H1 (cell line): Measurements from ENCODE around the gene SNX24. TPM values are rescaled to one million over a fixed set of nuclear protein-coding genes. Genes with fewer than 3 reads are reported as not detected.

Experiments
- CTCF ChIA-PET: fragments of 300-600 bp; sonication (Branson Sonifier 250); formaldehyde crosslinking; loops from one replicate; lab custom pipeline; 2021; ENCODE audit not compliant: partially characterized antibody; lab: Charles Lee
- POLR2A ChIA-PET: fragments of 300-600 bp; sonication (Branson Sonifier 250); formaldehyde crosslinking; loops from one replicate; lab custom pipeline; 2021; ENCODE audit warnings: inconsistent platforms; ENCODE audit not compliant: partially characterized antibody; lab: Charles Lee
- DNase-seq, 2 experiments: peaks; one replicate each; pipeline versions ENCODE4 v3.0.0 to v3.0.0-alpha.2; 2010 to 2022; ENCODE audit warnings: low spot score in 2 of 2, low read depth in 1 of 2, mixed read lengths in 1 of 2
- FAIRE-seq: peaks from 2 replicates; lab custom pipeline; 2011; peaks lifted over from hg19 to GRCh38; lab: Jason Lieb, UNC
- H2AFZ ChIP-seq: 2 replicates; pipeline ENCODE4 v1.8.1; 2012; ENCODE audit warnings: low read length, inconsistent platforms
- H2AK5ac ChIP-seq: 2 replicates; pipeline ENCODE4 v1.6.1; 2013; ENCODE audit warnings: low read depth, low read length
- H2BK120ac ChIP-seq: replicated peaks from 2 replicates; pipeline ENCODE3; 2013; ENCODE audit warnings: low read depth, low read length, inconsistent platforms
- H2BK12ac ChIP-seq: 2 replicates; pipeline ENCODE4 v1.6.1; 2013; ENCODE audit warnings: low read depth, low read length
- H2BK15ac ChIP-seq: 2 replicates; pipeline ENCODE4 v1.6.1; 2013; ENCODE audit warnings: low read length
- H2BK20ac ChIP-seq: 2 replicates; pipeline ENCODE4 v1.6.1; 2013; ENCODE audit warnings: low read length
- H2BK5ac ChIP-seq: 2 replicates; pipeline ENCODE4 v1.6.1; 2013; ENCODE audit warnings: low read depth, low read length
- H3K14ac ChIP-seq: 2 replicates; pipeline ENCODE4 v1.6.1; 2013; ENCODE audit warnings: inconsistent platforms; ENCODE audit not compliant: insufficient read length
- H3K18ac ChIP-seq: 2 replicates; pipeline ENCODE4 v1.6.1; 2013; ENCODE audit warnings: low read length; ENCODE audit errors: extremely low read depth
- H3K23ac ChIP-seq: 2 replicates; pipeline ENCODE4 v1.6.1; 2013; ENCODE audit warnings: inconsistent platforms; ENCODE audit not compliant: insufficient read length
- H3K23me2 ChIP-seq: 2 replicates; pipeline ENCODE4 v1.6.1; 2013; ENCODE audit warnings: low read depth, low read length
- H3K27ac ChIP-seq: 2 replicates; pipeline ENCODE4 v1.6.1; 2011; ENCODE audit warnings: low read depth, low read length, inconsistent platforms
- H3K27me3 ChIP-seq, 4 experiments: replicated peaks in 1 of 4; 1 replicate in 1 of 4; 2 replicates in 3 of 4; pipeline versions ENCODE4 v1.6.1 to v1.8.1; 2011 to 2013; ENCODE audit warnings: low read length in 3 of 4, mild to moderate bottlenecking in 3 of 4, inconsistent platforms in 2 of 4, mixed read lengths in 2 of 4, moderate library complexity in 1 of 4; ENCODE audit not compliant: control insufficient read depth in 3 of 4, insufficient read depth in 3 of 4; ENCODE audit errors: extremely low read depth in 1 of 4
- H3K36me3 ChIP-seq, 4 experiments: 2 replicates each; pipeline versions ENCODE4 v1.6.1 to v1.8.1; 2011 to 2013; ENCODE audit warnings: mild to moderate bottlenecking in 4 of 4, low read length in 3 of 4, moderate library complexity in 2 of 4, control low read depth in 1 of 4, inconsistent platforms in 1 of 4; ENCODE audit not compliant: insufficient read depth in 4 of 4, control insufficient read depth in 2 of 4
- H3K4ac ChIP-seq: replicated peaks from 2 replicates; pipeline ENCODE3; 2013; ENCODE audit warnings: low read length, low read depth, mixed read lengths, inconsistent platforms; ENCODE audit not compliant: insufficient read length
- H3K4me1 ChIP-seq, 4 experiments: replicated peaks in 1 of 4; 1 replicate in 1 of 4; 2 replicates in 3 of 4; pipeline versions ENCODE4 v1.6.1 to v1.8.1; 2011 to 2013; ENCODE audit warnings: low read length in 3 of 4, inconsistent platforms in 2 of 4, mixed read lengths in 1 of 4; ENCODE audit not compliant: insufficient read depth in 4 of 4, control insufficient read depth in 3 of 4
- H3K4me2 ChIP-seq, 2 experiments: 2 replicates each; pipeline versions ENCODE4 v1.6.1 to v1.8.1; 2011 to 2013; ENCODE audit warnings: low read depth in 2 of 2, low read length in 2 of 2, control low read depth in 1 of 2, inconsistent platforms in 1 of 2, mild to moderate bottlenecking in 1 of 2; ENCODE audit not compliant: insufficient read depth in 1 of 2
- H3K4me3 ChIP-seq, 4 experiments: fragments of 200-600, 300-600 bp in 1 of 4; sonication (generic), shearing (Covaris generic), sonication (Bioruptor Twin) in 1 of 4; 2 replicates each; pipeline versions ENCODE4 v1.5.1 to v1.8.1; 2011 to 2016; ENCODE audit warnings: low read length in 4 of 4, low read depth in 3 of 4, control low read depth in 2 of 4, inconsistent platforms in 2 of 4, mild to moderate bottlenecking in 2 of 4, mixed read lengths in 1 of 4, moderate library complexity in 1 of 4; ENCODE audit not compliant: insufficient read depth in 2 of 4; ENCODE audit errors: extremely low read depth in 1 of 4
- H3K56ac ChIP-seq: replicated peaks from 2 replicates; pipeline ENCODE3; 2013; ENCODE audit warnings: low read depth, mild to moderate bottlenecking, mixed read lengths, low read length, inconsistent platforms; ENCODE audit not compliant: insufficient read length
- H3K79me1 ChIP-seq: 2 replicates; pipeline ENCODE4 v1.6.1; 2013; ENCODE audit warnings: low read depth, low read length, control low read depth
- H3K79me2 ChIP-seq, 2 experiments: 2 replicates each; pipeline versions ENCODE4 v1.6.1 to v1.8.1; 2012 to 2013; ENCODE audit warnings: low read length in 2 of 2, mild to moderate bottlenecking in 2 of 2, inconsistent platforms in 1 of 2; ENCODE audit not compliant: insufficient read depth in 2 of 2, control insufficient read depth in 1 of 2
- H3K9ac ChIP-seq, 4 experiments: replicated peaks in 1 of 4; 1 replicate in 1 of 4; 2 replicates in 3 of 4; pipeline versions ENCODE4 v1.6.1 to v1.8.1; 2011 to 2013; ENCODE audit warnings: low read depth in 3 of 4, low read length in 3 of 4, control low read depth in 2 of 4, mild to moderate bottlenecking in 2 of 4, moderate library complexity in 2 of 4, inconsistent platforms in 1 of 4; ENCODE audit errors: extremely low read depth in 1 of 4
- H3K9me3 ChIP-seq, 2 experiments: 2 replicates each; pipeline versions ENCODE4 v1.6.1 to v1.8.1; 2012 to 2013; ENCODE audit warnings: mild to moderate bottlenecking in 2 of 2, moderate library complexity in 2 of 2, control low read depth in 1 of 2, inconsistent platforms in 1 of 2, low read depth in 1 of 2, low read length in 1 of 2, mixed read lengths in 1 of 2; ENCODE audit not compliant: insufficient read depth in 2 of 2
- H4K20me1 ChIP-seq, 2 experiments: replicated peaks in 1 of 2; 2 replicates each; pipeline versions ENCODE3 to v1.8.1; 2011 to 2013; ENCODE audit warnings: inconsistent platforms in 2 of 2, low read length in 2 of 2, mild to moderate bottlenecking in 1 of 2; ENCODE audit not compliant: insufficient read depth in 2 of 2, control insufficient read depth in 1 of 2
- H4K5ac ChIP-seq: 2 replicates; pipeline ENCODE4 v1.6.1; 2013; ENCODE audit warnings: low read length, low read depth, mixed read lengths, inconsistent platforms; ENCODE audit not compliant: insufficient read length
- H4K8ac ChIP-seq: 2 replicates; pipeline ENCODE4 v1.8.0; 2013; ENCODE audit warnings: mild to moderate bottlenecking, moderate library complexity, low read length, inconsistent platforms; ENCODE audit not compliant: insufficient read depth; ENCODE audit errors: extremely low read depth
- H4K91ac ChIP-seq: replicated peaks from 2 replicates; pipeline ENCODE3; 2013; ENCODE audit warnings: low read length, mixed read lengths, inconsistent platforms; ENCODE audit not compliant: insufficient read length
- EZH2 ChIP-seq: fragments of 200-600 bp; sonication (generic); IDR thresholded peaks from 2 replicates; pipeline ENCODE4 v1.7.1; 2012; ENCODE audit warnings: low read depth, mild to moderate bottlenecking, moderate library complexity, low read length, inconsistent platforms; ENCODE audit not compliant: severe bottlenecking
- SIX5 ChIP-seq: IDR thresholded peaks from 2 replicates; pipeline ENCODE4 v1.6.1; 2011; ENCODE audit warnings: mild to moderate bottlenecking, low read depth, low read length
- SP4 ChIP-seq: IDR thresholded peaks from 2 replicates; pipeline ENCODE4 v1.6.1; 2012; ENCODE audit warnings: low read length, inconsistent platforms
- SUZ12 ChIP-seq: fragments of 200-600 bp; sonication (generic); IDR thresholded peaks from 2 replicates; pipeline ENCODE4 v1.6.1; 2012; ENCODE audit warnings: mild to moderate bottlenecking, inconsistent platforms, low read length, moderate library complexity, mixed read lengths
- YY1 ChIP-seq: IDR thresholded peaks from 2 replicates; pipeline ENCODE4 v1.6.1; 2011; ENCODE audit warnings: low read depth, mild to moderate bottlenecking, low read length
- ZNF274 ChIP-seq: IDR thresholded peaks from 2 replicates; pipeline ENCODE4 v1.7.0; 2012; ENCODE audit warnings: low read length, borderline replicate concordance; ENCODE audit errors: extremely low read depth
- WGBS, 2 experiments: shearing (Covaris generic) in 1 of 2; methylation state at CpG; one replicate each; pipeline versions ENCODE4 v1.1.6 to v1.1.7; 2013 to 2015; ENCODE audit warnings: low lambda C conversion rate in 2 of 2, mixed read lengths in 2 of 2, inconsistent platforms in 1 of 2, low coverage in 1 of 2, missing lambda C conversion rate in 1 of 2; ENCODE audit not compliant: insufficient replicate concordance in 2 of 2, insufficient coverage in 1 of 2, insufficient read length in 1 of 2; ENCODE audit errors: extremely low coverage in 1 of 2, missing lambda C conversion rate in 1 of 2; 5-methylcytosine and 5-hydroxymethylcytosine counted together
- polyA plus RNA-seq, 7 experiments: library from polyadenylated mRNA; depleted of rRNA in 3 of 7; stranded (reverse) in 5 of 7; unstranded in 2 of 7; fragments of >200 nt in 5 of 7; fragments of 200-250 nt in 2 of 7; gene quantifications; 1 replicate in 5 of 7; 2 replicates in 1 of 7; 4 replicates in 1 of 7; pipeline versions ENCODE4 v1.2.1 to v1.2.3, GENCODE V29; 2011 to 2013; ENCODE audit warnings: missing spikeins in 2 of 7, mixed read lengths in 2 of 7
- total RNA-seq: library from RNA; stranded (reverse); fragmentation: NEBNext Ultra II Directional; extraction: Animal tissue kit (Norgen Biotek cat#: 25700); gene quantifications from 2 replicates; pipeline ENCODE4 v1.2.1, GENCODE V29; 2021

The SNX24 gene
- total and polyA plus RNA-seq, 2 of the 8 experiments (the other 6 are each of a cell fraction or from before 2014, with no cell fraction given) = 7.3 to 14.3 TPM

GRCh38 chr5:122864842-122865241 lies 19.4 kb downstream of the SNX24 start:
- Histone ChIP-seq H2BK15ac (0 out of 2 replicates have a peak overlapping the region, but pooled peaks have one; percentile 47), H3K4ac (no peak overlapping the region), H3K27me3 (no peaks in the 10 kb centered on the region), H2AK5ac (no peak overlapping the region; the same call in 1 of the 2 replicates), H2BK5ac (no peak overlapping the region), H3K9ac (no peak overlapping the region), H4K91ac (no peak overlapping the region), H3K4me3 (no peak overlapping the region), H4K20me1 (no peaks in the 10 kb centered on the region), H2AFZ (no peak overlapping the region), H3K23me2 (peaks cover 2% of the 10 kb centered on the region; the same call in 1 of the 2 replicates), H3K23ac (no peak overlapping the region), H2BK20ac (no peak overlapping the region), H3K56ac (no peak overlapping the region), H3K79me2 (no peaks in the 10 kb centered on the region; a peak in 1 of 4 replicates), H2BK12ac (no peak overlapping the region), H3K9me3 (no peaks in the 10 kb centered on the region), H3K79me1 (no peaks in the 10 kb centered on the region), H2BK120ac (no peak overlapping the region), H3K18ac (no peak overlapping the region), H3K4me2 (no peak overlapping the region), H4K8ac (no peak overlapping the region), H3K14ac (no peak overlapping the region), H3K27ac (no peak overlapping the region), H3K4me1 (no peaks in the 10 kb centered on the region; a peak in 2 of 7 replicates), H3K36me3 (no peaks in the 10 kb centered on the region; a peak in 1 of 8 replicates), H4K5ac (no peak overlapping the region)
- POLR2A ChIA-PET = interaction anchor here (1.4 kb wide), 1 partner anchor 15 kb away, joined by 5 read pairs; no protein-coding TSS in a partner anchor
- no peak for TF ChIP-seq YY1
- TF ChIP-seq SUZ12 = no peak
- TF ChIP-seq ZNF274 = no peak
- TF ChIP-seq SIX5 = no peak
- no peak for TF ChIP-seq EZH2
- no peak for TF ChIP-seq SP4
- no peak for DNase-seq
- CTCF ChIA-PET = no interaction called here
- 93% methylated on average over 1 of the region's 1 CpG; no CpG with 5 or more reads in 1 of the 2 experiments for WGBS, 2 experiments
- no peak for FAIRE-seq
